Ovary (tissue), 3 donors: ENCODE results near the gene CARD10.

Experiments
- CTCF ChIP-seq, 3 donors: fragments of 450-650 bp in 2 of 3; fragments of 200-600 bp in 1 of 3; IDR thresholded peaks; one replicate each; pipeline versions ENCODE4 v1.5.1 to v1.8.0; 2016 to 2022; ENCODE audit warnings: antibody characterized with exemption in 3 of 3, mild to moderate bottlenecking in 1 of 3
- EP300 ChIP-seq: sonication (generic); formaldehyde crosslinking; IDR thresholded peaks from one replicate; pipeline ENCODE4 v1.6.1; 2017; ENCODE audit warnings: antibody characterized with exemption
- POLR2A ChIP-seq: fragments of 450-650 bp; IDR thresholded peaks from one replicate; pipeline ENCODE4 v1.6.1; 2017; ENCODE audit warnings: antibody characterized with exemption, mild to moderate bottlenecking, moderate library complexity
- donor health status: DM: no; HTN: no; CAD: no.

- TF ChIP-seq POLR2A: no peak
- TF ChIP-seq CTCF (IDR thresholded peaks at IDR 0.05): no peak
- no peak for TF ChIP-seq EP300
Measured at GRCh38 chr22:37565830-37566229, 46.6 kb upstream of the CARD10 start.
